OCI-LY1 (cell line): Measurements from ENCODE around the gene PLPP4.

Source experiments
- H2AFZ ChIP-seq: fragments of 200-600 bp; sonication (generic), shearing (Covaris generic); 2 replicates; pipeline ENCODE4 v1.6.0; 2014; ENCODE audit warnings: antibody characterized with exemption, mild to moderate bottlenecking, low read length
- H3F3A ChIP-seq: fragments of 200-600 bp; sonication (generic), shearing (Covaris generic); 2 replicates; pipeline ENCODE4 v1.6.0; 2014; ENCODE audit warnings: mild to moderate bottlenecking, antibody characterized with exemption, low read length, moderate library complexity; ENCODE audit not compliant: insufficient read depth
- H3K27ac ChIP-seq: fragments of 200-600 bp; sonication (generic); 2 replicates; pipeline ENCODE4 v1.5.1; 2014; ENCODE audit warnings: low read length, mixed run types, mild to moderate bottlenecking, low read depth; ENCODE audit not compliant: poor library complexity, severe bottlenecking
- H3K27me3 ChIP-seq: fragments of 200-600 bp; sonication (generic); 2 replicates; pipeline ENCODE4 v1.6.0; 2014; ENCODE audit warnings: antibody characterized with exemption, mild to moderate bottlenecking, low read length, moderate library complexity; ENCODE audit not compliant: insufficient read depth
- H3K36me3 ChIP-seq: fragments of 200-600 bp; sonication (generic); 2 replicates; pipeline ENCODE4 v1.6.1; 2014; ENCODE audit warnings: mild to moderate bottlenecking, antibody characterized with exemption, low read length, moderate library complexity, mixed read lengths; ENCODE audit not compliant: insufficient read depth
- H3K4me1 ChIP-seq: fragments of 200-600 bp; sonication (generic); 2 replicates; pipeline ENCODE4 v1.5.1; 2014; ENCODE audit warnings: mild to moderate bottlenecking, low read length, moderate library complexity; ENCODE audit not compliant: insufficient read depth, severe bottlenecking
- H3K4me2 ChIP-seq: fragments of 200-600 bp; sonication (generic), shearing (Covaris generic); 2 replicates; pipeline ENCODE4 v1.6.1; 2014; ENCODE audit warnings: low read length
- H3K4me3 ChIP-seq: fragments of 200-600 bp; sonication (generic); 2 replicates; pipeline ENCODE4 v1.5.1; 2014; ENCODE audit warnings: low read length, low read depth, mild to moderate bottlenecking, mixed read lengths; ENCODE audit not compliant: poor library complexity, severe bottlenecking
- H3K79me2 ChIP-seq: fragments of 200-600 bp; shearing (Covaris generic); 2 replicates; pipeline ENCODE4 v1.6.1; 2016; ENCODE audit warnings: mixed run types, low read length, mixed read lengths; ENCODE audit not compliant: insufficient read depth
- H3K9ac ChIP-seq: fragments of 200-600 bp; sonication (generic), shearing (Covaris generic); 2 replicates; pipeline ENCODE4 v1.6.1; 2014; ENCODE audit warnings: mild to moderate bottlenecking, low read length, mixed read lengths
- H3K9me2 ChIP-seq: fragments of 200-600 bp; sonication (generic), shearing (Covaris generic); 2 replicates; pipeline ENCODE4 v1.6.1; 2014; ENCODE audit warnings: low read depth, mild to moderate bottlenecking, low read length, mixed read lengths
- H3K9me3 ChIP-seq: fragments of 200-600 bp; shearing (Covaris generic); 2 replicates; pipeline ENCODE4 v1.6.1; 2014; ENCODE audit warnings: low read length, mixed read lengths
- H4K20me1 ChIP-seq: fragments of 200-600 bp; sonication (generic), shearing (Covaris generic); 2 replicates; pipeline ENCODE4 v1.6.0; 2016; ENCODE audit warnings: mild to moderate bottlenecking, low read length; ENCODE audit not compliant: insufficient read depth
- CTCF ChIP-seq: fragments of 200-600 bp; sonication (generic), shearing (Covaris generic); IDR thresholded peaks from 2 replicates; pipeline ENCODE4 v1.5.1; 2017; ENCODE audit warnings: mild to moderate bottlenecking, antibody characterized with exemption, low read length, moderate library complexity, mixed read lengths
- EZH2 ChIP-seq: fragments of 200-600 bp; sonication (generic), shearing (Covaris generic); IDR thresholded peaks from 2 replicates; pipeline ENCODE4 v1.8.0; 2017; ENCODE audit warnings: borderline replicate concordance, mixed run types, mild to moderate bottlenecking, antibody characterized with exemption, low read length, moderate library complexity, mixed read lengths

Gene PLPP4

DNA sequence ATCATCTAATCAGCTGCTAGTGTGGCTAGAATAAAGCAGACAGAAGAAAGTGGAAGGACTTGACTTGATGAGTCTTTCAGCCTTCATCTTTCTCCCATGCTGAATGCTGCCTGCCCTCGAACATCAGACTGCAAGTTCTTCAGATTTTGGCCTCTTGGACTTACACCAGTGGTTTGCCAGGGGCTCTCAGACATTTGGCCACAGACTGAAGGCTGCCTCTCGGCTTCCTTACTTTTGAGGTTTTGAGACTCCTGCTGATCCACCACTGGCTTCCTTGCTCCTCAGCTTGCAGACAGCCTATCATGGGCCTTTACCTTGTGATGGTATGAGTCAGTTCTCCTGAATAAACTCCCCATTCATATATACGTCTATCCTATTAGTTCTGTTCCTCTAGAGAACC, 26.0 kb downstream of the PLPP4 start:
- Histone ChIP-seq H2AFZ (no peak overlapping the region), H3K36me3 (no peaks in the 10 kb centered on the region), H3K9me3 (no peaks in the 10 kb centered on the region), H3K9ac (no peak overlapping the region), H3K4me3 (no peak overlapping the region), H4K20me1 (no peaks in the 10 kb centered on the region), H3F3A (no peaks in the 10 kb centered on the region), H3K4me1 (no peaks in the 10 kb centered on the region), H3K9me2 (no peaks in the 10 kb centered on the region), H3K79me2 (no peaks in the 10 kb centered on the region), H3K27me3 (no peaks in the 10 kb centered on the region), H3K27ac (no peak overlapping the region), H3K4me2 (no peak overlapping the region)
- no peak for TF ChIP-seq CTCF
- TF ChIP-seq EZH2: no peak

DNA sequence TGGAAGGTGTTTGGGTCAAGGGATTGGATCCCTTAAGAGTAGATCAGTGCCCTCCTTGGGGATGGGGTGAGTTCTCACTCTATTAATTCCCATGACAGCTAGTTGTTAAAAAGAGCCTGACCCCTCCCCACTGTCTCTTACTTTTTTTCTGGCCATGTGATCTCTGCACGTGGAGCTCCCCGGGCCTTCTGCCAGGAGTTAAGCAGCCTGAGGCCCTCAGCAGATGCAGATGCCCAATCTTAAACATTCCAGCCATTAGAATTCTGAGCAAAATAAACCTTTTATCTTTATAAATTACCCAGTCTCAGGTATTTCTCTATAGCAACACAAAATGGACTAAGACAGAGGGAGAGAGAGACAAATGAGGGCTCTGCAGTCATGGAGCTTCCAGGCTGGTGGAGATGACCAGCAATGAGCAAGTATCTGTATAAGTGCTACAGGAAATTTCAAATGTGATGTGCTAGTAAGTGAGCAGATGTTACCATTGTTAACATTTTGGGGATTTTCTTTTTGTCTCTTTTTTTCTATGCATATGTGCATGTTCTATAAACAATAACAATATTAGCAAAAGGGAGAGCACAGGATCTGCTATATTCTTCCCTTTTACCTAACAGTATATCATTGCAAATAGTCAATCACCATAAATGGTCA, 26.7 kb downstream of the PLPP4 start:
- Histone ChIP-seq H3K4me2 (no peak overlapping the region), H2AFZ (no peak overlapping the region), H3K27me3 (no peaks in the 10 kb centered on the region), H3K27ac (no peak overlapping the region), H3K9me2 (no peaks in the 10 kb centered on the region), H3K9me3 (no peaks in the 10 kb centered on the region), H3K4me3 (no peak overlapping the region), H3K36me3 (no peaks in the 10 kb centered on the region), H4K20me1 (no peaks in the 10 kb centered on the region), H3F3A (no peaks in the 10 kb centered on the region), H3K9ac (no peak overlapping the region), H3K4me1 (no peaks in the 10 kb centered on the region), H3K79me2 (no peaks in the 10 kb centered on the region)
- TF ChIP-seq CTCF: no peak

- Histone ChIP-seq H3K4me1 (no peaks in the 10 kb centered on the region), H2AFZ (no peak overlapping the region), H3K4me3 (no peak overlapping the region), H4K20me1 (no peaks in the 10 kb centered on the region), H3K27me3 (no peaks in the 10 kb centered on the region), H3K27ac (no peak overlapping the region), H3K79me2 (no peaks in the 10 kb centered on the region), H3K9me3 (no peaks in the 10 kb centered on the region), H3F3A (no peaks in the 10 kb centered on the region), H3K9me2 (no peaks in the 10 kb centered on the region), H3K36me3 (no peaks in the 10 kb centered on the region), H3K4me2 (no peak overlapping the region), H3K9ac (no peak overlapping the region)
- TF ChIP-seq CTCF: no peak
- no peak for TF ChIP-seq EZH2
Measured at GRCh38 chr10:120485946-120486345, 28.9 kb downstream of the PLPP4 start.
